ENCODE data around the gene OR4D2. TPM values are rescaled to one million over a fixed set of nuclear protein-coding genes. Genes with fewer than 3 reads are reported as not detected.

Gene OR4D2
- total RNA-seq, 1 donor from 2014 or later: not detected

DNA sequence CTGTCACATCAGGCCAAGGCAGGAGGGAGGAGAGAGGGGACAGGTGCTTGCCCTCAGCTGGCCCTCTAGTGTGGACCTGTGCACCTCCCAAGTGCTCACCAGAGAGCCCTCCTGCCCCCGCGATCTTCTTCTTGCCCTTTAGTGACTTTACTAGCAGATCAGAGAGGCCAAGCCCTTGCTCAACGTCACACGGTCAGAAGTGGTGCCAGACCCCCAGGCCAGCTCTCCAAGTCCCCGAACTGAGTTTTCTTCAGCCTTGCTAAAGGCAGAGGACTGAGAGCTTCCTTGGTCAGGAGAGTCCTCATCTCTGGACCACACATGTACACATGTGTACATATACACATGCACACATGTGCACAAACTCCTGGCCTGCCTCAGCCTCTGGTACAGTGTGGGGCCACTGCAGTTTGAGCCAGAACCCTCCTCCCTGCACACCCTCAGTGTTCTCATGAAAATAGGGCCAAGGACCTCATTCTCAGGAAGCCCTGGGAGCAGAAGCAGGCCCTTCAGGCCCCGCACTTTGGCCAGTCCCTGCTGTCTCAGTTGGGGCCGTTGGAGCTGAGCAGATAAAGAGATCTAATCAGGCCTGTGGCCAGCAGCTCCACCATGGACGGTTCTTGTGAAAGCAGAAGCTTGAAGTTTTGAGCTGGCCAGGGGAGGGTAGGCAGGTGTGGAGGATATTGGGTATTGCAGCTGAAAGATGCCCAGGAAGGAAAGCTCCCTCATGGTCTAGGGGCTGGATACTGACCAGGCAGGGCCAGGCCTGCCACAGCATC lies 18.4 kb downstream of the OR4D2 start:
- H3K4me3 ChIP-seq (ENCODE audit: low read depth, low read length): no peak overlapping the region
- TF ChIP-seq, protein P1, sequence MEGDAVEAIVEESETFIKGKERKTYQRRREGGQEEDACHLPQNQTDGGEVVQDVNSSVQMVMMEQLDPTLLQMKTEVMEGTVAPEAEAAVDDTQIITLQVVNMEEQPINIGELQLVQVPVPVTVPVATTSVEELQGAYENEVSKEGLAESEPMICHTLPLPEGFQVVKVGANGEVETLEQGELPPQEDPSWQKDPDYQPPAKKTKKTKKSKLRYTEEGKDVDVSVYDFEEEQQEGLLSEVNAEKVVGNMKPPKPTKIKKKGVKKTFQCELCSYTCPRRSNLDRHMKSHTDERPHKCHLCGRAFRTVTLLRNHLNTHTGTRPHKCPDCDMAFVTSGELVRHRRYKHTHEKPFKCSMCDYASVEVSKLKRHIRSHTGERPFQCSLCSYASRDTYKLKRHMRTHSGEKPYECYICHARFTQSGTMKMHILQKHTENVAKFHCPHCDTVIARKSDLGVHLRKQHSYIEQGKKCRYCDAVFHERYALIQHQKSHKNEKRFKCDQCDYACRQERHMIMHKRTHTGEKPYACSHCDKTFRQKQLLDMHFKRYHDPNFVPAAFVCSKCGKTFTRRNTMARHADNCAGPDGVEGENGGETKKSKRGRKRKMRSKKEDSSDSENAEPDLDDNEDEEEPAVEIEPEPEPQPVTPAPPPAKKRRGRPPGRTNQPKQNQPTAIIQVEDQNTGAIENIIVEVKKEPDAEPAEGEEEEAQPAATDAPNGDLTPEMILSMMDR (conservative IDR thresholded peaks at IDR 0.05; ENCODE audit: low read depth, low read length): no peak
- no peak for DNase-seq (ENCODE audit: low read depth)

DNA sequence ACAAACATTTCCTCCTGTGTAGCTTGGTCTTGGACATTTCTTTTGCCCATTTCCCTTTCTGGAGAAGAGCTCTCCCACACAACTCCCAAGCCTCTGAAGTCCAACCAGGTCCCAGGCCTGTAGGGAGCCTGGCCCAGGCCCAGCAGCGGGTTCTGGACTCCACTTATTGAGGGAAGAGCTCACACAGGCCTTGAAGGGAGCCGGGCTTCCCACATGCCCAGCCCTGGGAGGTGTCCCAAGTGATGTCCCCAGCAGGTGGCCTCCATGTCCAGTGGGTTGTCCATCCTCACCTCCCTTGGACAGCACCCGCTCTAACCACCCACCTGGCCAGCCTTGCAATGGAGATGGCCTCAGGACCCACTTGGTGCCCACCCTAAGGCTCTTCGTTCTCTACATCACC lies 19.8 kb downstream of the OR4D2 start:
- DNase-seq (ENCODE audit: low read depth): no peak
- TF ChIP-seq, protein P1 (conservative IDR thresholded peaks at IDR 0.05; ENCODE audit: low read depth, low read length): no peak

DNA sequence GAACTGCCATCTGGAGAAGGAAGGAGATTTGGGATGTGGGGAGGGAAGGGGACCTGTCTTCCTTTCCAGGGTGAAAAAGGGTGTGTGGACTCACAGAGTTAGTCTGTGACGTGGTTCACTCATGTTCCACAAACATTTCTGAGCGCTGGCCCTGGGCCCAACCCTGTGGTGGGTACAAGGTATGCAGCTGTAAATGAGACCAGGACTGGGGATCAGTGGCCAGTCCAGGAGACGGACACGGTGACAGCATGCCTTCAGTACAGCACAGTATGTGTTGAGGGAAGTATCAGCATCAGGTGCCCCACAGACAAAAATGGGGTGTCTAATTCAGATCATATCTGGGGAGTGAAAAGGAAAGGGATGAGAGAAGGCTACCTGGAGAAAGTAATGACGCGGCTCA lies 20.3 kb downstream of the OR4D2 start:
- H3K4me3 ChIP-seq (ENCODE audit: low read depth, low read length): no peak overlapping the region
- DNase-seq (ENCODE audit: low read depth): no peak
- TF ChIP-seq, protein P1 (conservative IDR thresholded peaks at IDR 0.05; ENCODE audit: low read depth, low read length): no peak

More for the DNA sequence above, 19.8 kb downstream of the OR4D2 start:
- no peak overlapping the region for H3K4me3 ChIP-seq (ENCODE audit: low read depth, low read length)

DNA sequence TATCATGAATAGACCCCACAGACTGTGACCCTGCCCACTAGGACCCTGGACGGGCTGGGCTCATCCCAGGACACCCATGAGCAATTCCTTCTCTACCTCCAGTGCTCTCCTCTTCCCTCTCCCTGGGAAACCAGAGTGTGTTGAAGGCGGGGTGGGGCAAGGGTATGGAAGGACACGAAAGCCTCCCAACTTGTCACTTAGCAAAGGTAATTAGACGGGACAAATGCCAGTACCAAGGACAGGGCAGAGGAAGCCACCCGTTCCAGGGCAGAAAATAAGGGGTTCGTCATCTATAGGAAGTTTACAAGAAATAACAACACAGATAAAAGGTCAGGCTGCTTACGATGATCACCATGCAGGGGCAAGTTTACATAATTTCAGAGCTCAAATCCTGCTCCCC lies 20.9 kb downstream of the OR4D2 start:
- TF ChIP-seq, protein P1 (conservative IDR thresholded peaks at IDR 0.05; ENCODE audit: low read depth, low read length): no peak
- H3K4me3 ChIP-seq (ENCODE audit: low read depth, low read length): no peak overlapping the region
- no peak for DNase-seq (ENCODE audit: low read depth)

DNA sequence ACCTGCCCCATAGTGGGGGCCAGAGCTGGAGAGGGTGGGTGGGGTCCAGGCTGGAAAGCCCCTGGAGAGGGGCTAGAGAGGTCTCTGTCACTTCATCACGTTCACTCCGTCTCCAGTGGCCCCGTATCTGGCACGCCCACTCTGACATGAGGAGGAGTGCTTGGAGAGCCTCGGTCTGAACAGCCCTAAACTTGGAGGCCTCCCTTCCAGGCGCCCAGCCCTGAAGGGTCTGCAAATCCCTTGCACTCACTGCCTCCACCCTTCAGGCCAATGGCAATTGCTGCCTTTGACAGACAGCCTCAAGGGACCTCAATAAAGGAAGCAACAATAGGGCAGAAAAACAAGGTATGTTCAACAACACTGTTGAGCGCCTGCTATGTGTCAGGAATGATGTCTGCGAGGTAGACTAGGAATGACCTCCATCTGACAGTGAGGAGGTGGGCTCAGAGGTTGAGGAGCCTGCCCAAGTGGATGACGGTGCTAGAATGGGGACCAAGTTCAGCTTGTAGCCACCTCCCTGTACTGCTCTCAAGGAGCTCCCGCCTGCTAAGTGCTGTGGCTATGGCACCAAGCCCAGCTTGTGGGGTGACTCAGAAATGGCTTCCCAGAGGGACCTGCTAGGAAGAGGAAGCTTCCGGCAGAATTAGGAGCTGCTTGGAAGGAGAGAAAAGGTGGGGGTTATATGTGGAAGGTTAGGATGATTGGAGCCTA lies 22.8 kb downstream of the OR4D2 start:
- H3K4me3 ChIP-seq (ENCODE audit: low read depth, low read length): no peak overlapping the region
- TF ChIP-seq, protein P1 (conservative IDR thresholded peaks at IDR 0.05; ENCODE audit: low read depth, low read length): no peak
- no peak for DNase-seq (ENCODE audit: low read depth)

DNA sequence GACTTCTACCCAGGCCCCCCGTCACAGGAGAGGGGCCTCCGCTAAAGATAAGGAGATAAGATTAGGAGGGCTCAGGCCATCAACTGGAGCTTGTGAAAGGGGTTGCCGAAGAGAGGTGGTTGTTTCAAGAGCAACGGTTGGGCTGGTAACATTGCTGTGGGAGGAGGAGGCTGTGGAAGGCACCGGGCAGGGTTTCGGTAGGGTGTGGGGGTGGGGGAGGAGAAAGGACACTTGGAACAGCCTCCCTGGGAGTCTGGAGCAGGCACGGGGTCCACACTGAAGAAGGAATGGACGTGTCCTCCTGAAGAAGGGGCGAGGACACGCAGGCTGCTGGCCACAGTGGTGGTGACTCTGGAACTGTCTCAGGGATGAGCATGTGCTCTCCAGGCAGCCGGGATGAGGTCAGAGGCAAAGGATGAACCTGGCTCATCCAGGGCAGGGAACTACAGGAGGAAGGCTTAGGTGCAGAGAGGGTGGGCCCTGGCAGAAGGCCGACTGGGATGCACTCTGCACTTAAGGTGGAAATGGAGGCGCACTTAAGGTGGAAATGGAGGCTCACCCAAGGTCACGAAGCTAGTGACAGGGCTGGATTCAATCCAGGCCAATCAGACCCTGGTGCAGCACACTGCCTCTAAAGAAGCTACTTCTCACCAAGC lies 24.6 kb downstream of the OR4D2 start:
- TF ChIP-seq, protein P1 (conservative IDR thresholded peaks at IDR 0.05; ENCODE audit: low read depth, low read length): no peak
- no peak overlapping the region for H3K4me3 ChIP-seq (ENCODE audit: low read depth, low read length)
- DNase-seq (ENCODE audit: low read depth): no peak
